HG02981 (cell line): ENCODE measurements around the gene TADA2A.

ENCODE experiments used
- ATAC-seq: cut with Tn5 transposase; IDR thresholded peaks from one replicate; pipeline ENCODE4 v1.9.1; 2021; ENCODE audit warnings: mild to moderate bottlenecking, moderate library complexity; ENCODE audit not compliant: unreplicated experiment

The TADA2A gene

DNA sequence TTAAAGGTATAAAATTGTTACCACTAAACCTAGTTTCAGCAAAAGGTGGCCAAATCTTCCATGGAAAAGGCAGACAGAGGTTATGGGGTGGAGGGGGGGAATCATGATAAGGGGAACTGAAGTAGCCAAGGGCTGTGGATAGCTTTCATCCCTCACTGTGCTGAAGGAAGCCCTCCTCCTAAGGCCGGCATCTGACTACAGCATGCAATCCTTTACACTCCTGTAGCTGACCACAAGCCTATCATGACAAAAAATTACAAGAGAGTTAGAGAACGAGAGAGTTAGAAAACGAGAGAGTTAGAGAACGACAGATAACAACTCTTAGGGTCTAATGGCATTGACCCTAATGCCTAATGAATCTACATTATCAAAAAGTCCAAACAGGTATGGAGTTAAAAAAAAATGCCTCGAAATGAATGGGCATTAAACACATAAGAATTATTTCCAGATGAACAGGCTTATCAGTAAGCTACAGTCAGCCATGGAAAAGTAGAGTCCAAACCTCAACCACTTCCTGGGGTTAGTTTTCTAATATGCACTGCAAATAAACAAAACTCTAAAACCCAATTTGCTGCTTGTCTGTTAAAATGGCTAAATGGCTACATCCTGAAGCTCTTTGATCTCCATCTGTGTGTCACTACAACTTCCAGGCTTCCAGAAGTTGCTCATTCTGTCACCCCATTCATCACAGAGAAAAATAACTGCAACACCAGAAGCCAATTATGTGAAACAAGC is 112.7 kb downstream of the TADA2A start:
- ATAC-seq: no peak

DNA sequence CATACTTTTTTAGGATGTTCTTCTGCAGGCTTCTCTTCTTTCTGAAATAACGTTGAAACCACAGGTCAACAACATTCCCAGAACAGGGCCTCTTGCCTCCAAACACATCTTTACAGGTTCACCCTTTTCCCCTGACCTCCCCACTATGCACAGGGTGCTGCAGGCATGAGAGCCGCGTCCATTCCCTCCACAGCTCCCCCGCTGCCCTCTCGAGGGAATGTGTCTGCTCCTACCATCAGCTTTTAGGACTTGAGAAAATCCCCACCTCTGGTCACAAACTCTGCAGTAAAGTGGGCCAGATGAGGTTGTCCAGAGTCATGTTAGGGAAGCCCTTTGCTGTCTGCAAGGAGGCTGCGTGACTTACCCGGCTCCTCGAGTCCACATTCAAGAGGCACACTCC is 113.5 kb downstream of the TADA2A start:
- no peak for ATAC-seq

DNA sequence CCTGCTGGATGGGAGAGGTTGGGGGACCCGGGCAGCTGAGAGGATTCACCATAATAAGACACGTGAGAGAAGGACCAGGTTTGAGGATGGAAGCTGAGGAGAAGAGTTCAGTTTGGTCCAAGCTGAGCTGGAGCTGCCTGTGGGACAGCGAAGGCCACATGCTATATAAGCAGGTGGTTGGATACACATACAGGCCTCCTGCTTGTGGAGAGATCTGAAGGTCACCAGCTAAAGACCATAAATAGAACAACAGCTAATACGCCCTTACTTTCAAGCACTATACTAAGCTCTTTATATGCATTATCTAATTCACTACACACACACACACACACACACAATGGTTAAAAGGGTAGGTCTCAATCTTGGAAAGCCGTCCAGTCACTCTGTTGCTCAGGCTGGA is 115.1 kb downstream of the TADA2A start:
- no peak for ATAC-seq

- ATAC-seq: no peak
These were observed 117.1 kb downstream of the TADA2A start for GRCh38 chr17:37523715-37524219.

- no peak for ATAC-seq
These were observed 120.7 kb downstream of the TADA2A start for GRCh38 chr17:37527249-37527851.
